Measurements from ENCODE around the gene ZBTB4.

Gene ZBTB4

DNA sequence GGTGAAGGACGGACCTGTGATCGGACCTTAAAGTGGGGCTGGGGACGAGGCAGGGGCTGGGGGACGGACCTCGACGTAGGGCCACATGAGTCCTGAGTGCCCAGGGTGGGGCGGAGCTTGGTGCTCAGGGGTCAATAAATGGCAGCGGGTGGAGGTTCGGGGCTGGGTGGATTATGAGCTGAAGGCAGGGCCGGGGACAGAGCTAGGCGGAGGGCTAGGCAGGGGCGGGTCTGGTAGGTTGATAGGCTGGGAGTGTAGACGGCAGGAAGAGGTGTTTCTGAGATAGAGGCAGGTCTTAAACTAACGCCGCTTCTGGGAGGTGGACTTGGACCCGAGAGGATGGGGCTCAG, 33.8 kb downstream of the ZBTB4 start:
- H3K9me3 ChIP-seq (ENCODE audit: insufficient read depth, low read depth, low read length): peaks cover 2% of the 10 kb centered on the region
- H2BK5ac ChIP-seq (ENCODE audit: low read depth, low read length, poor library complexity): no peak overlapping the region
- no peak overlapping the region for H2AK5ac ChIP-seq (ENCODE audit: low read length)
- H3K9ac ChIP-seq (ENCODE audit: low read length): no peak overlapping the region
- peak overlapping the region; percentile 54 for H3K4me3 ChIP-seq (ENCODE audit: low read depth, low read length)
- H2BK12ac ChIP-seq (ENCODE audit: low read length): no peak overlapping the region
- no peak overlapping the region for H3K18ac ChIP-seq (ENCODE audit: low read length)
- H3K79me1 ChIP-seq (ENCODE audit: low read length): peaks cover 4% of the 10 kb centered on the region
- H2AFZ ChIP-seq (ENCODE audit: insufficient read depth, low read length, poor library complexity): peak overlapping the region; percentile 57
- H3K4me1 ChIP-seq (ENCODE audit: control insufficient read depth in 1 of 2, insufficient read depth in 2 of 2, low read length in 2 of 2): peaks cover 3 to 9% of the 10 kb centered on the region in 2 experiments
- H3K27me3 ChIP-seq (ENCODE audit: insufficient read depth, low read length): no peaks in the 10 kb centered on the region
- no peak overlapping the region for H3K4ac ChIP-seq (ENCODE audit: low read depth, low read length)
- H4K91ac ChIP-seq (ENCODE audit: low read depth, low read length): peak overlapping the region; percentile 25
- no CpG with 5 or more reads among the region's 16 CpGs for WGBS (ENCODE audit: extremely low coverage, insufficient coverage, insufficient read length)
- H3K4me2 ChIP-seq (ENCODE audit: low read length): peak overlapping the region; percentile 63
- H3K79me2 ChIP-seq (ENCODE audit: control insufficient read depth, insufficient read depth, low read length, poor library complexity): no peaks in the 10 kb centered on the region
- peak overlapping the region; percentile 23 for H4K12ac ChIP-seq (ENCODE audit: low read depth, low read length)
- peak overlapping the region; percentile 67 for H4K8ac ChIP-seq (ENCODE audit: low read depth, low read length)
- H2BK120ac ChIP-seq (ENCODE audit: insufficient read depth, low read length, poor library complexity): peak overlapping the region; percentile 40
- H3K27ac ChIP-seq (ENCODE audit: low read depth, low read length): no peak overlapping the region
- no peaks in the 10 kb centered on the region for H3K36me3 ChIP-seq (ENCODE audit: control insufficient read depth in 1 of 2, insufficient read depth in 2 of 2, low read length in 2 of 2)
- no peak for DNase-seq
- H3K14ac ChIP-seq (ENCODE audit: low read length): peak overlapping the region; percentile 16
- H3K23ac ChIP-seq (ENCODE audit: low read length): no peak overlapping the region

DNA sequence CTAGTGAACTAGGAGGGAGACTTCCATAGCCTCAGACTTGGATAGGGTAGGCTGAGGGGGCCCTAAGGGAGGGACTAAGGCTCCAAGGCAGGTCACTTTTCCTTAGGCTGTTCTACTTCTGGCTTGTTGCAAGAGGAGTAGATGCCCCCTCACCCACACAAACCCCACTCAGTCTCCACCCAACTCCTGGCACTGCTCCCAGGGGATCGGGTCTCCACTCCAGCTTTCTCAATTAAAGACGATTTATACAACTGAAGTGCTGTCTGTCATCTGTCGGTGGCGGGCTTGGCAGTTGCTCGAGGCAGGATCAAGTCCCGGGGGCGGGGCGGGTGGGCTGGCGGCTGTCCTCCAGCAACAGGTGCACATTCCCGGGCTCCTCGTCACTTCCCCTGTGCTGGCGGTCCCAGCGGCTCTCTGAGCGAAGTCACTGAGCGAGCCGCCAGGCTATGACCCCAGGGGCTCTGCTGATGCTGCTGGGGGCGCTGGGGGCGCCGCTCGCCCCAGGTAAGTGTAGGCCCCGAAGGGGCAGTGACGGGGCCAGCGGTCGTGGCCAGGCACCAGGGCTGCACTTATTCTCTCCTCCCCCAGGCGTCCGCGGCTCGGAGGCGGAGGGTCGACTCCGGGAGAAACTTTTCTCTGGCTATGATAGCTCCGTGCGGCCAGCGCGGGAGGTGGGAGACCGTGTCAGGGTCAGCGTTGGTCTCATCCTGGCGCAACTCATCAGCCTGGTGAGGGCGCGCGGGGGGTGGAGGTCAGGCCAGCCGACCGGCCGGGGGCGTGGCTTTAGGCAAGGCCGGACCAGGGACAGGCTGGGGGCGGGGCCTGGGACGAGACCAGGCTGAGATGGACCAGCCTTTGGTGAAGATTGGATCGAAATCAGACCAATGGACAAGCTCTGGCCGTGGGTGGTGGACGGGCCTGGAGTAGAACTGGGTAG, 34.5 kb downstream of the ZBTB4 start, which contains the start of gene CHRNB1:
Gene CHRNB1, plus strand, starts transcription at position 380 of the 937 bp plus-strand sequence. Its CDS starts 67 bp downstream, at position 447.
- Histone ChIP-seq H3K27ac (ENCODE audit: low read depth, low read length) (peak within 1 kb of the TSS; percentile 62), H3K9ac (ENCODE audit: low read length) (no peak within 1 kb of the TSS), H3K4me2 (ENCODE audit: low read length) (peak within 1 kb of the TSS; percentile 63), H3K36me3 (ENCODE audit: control insufficient read depth in 1 of 2, insufficient read depth in 2 of 2, low read length in 2 of 2) (no peaks in the 10 kb centered on the region), H2BK12ac (ENCODE audit: low read length) (no peak within 1 kb of the TSS), H4K8ac (ENCODE audit: low read depth, low read length) (peak within 1 kb of the TSS; percentile 67), H3K79me1 (ENCODE audit: low read length) (peaks cover 9% of the 10 kb centered on the region), H3K14ac (ENCODE audit: low read length) (peak within 1 kb of the TSS; percentile 16), H3K23ac (ENCODE audit: low read length) (no peak within 1 kb of the TSS), H2BK120ac (ENCODE audit: insufficient read depth, low read length, poor library complexity) (peak within 1 kb of the TSS; percentile 40), H2AFZ (ENCODE audit: insufficient read depth, low read length, poor library complexity) (peak within 1 kb of the TSS; percentile 57), H4K12ac (ENCODE audit: low read depth, low read length) (peak within 1 kb of the TSS; percentile 23), H3K27me3 (ENCODE audit: insufficient read depth, low read length) (peaks cover under 1% of the 10 kb centered on the region), H3K4me3 (ENCODE audit: low read depth, low read length) (peak within 1 kb of the TSS; percentile 60), H3K18ac (ENCODE audit: low read length) (no peak within 1 kb of the TSS), H3K4ac (ENCODE audit: low read depth, low read length) (no peak within 1 kb of the TSS), H3K9me3 (ENCODE audit: insufficient read depth, low read depth, low read length) (peaks cover 2% of the 10 kb centered on the region), H2AK5ac (ENCODE audit: low read length) (no peak within 1 kb of the TSS), H2BK5ac (ENCODE audit: low read depth, low read length, poor library complexity) (no peak within 1 kb of the TSS), H4K91ac (ENCODE audit: low read depth, low read length) (peak within 1 kb of the TSS; percentile 52), H3K79me2 (ENCODE audit: control insufficient read depth, insufficient read depth, low read length, poor library complexity) (peaks cover 2% of the 10 kb centered on the region), H3K4me1 (ENCODE audit: control insufficient read depth in 1 of 2, insufficient read depth in 2 of 2, low read length in 2 of 2) (peaks cover 8 to 15% of the 10 kb centered on the region in 2 experiments)
- WGBS (ENCODE audit: extremely low coverage, insufficient coverage, insufficient read length): no CpG with 5 or more reads among the region's 51 CpGs
- peak; percentile 85 for DNase-seq

DNA sequence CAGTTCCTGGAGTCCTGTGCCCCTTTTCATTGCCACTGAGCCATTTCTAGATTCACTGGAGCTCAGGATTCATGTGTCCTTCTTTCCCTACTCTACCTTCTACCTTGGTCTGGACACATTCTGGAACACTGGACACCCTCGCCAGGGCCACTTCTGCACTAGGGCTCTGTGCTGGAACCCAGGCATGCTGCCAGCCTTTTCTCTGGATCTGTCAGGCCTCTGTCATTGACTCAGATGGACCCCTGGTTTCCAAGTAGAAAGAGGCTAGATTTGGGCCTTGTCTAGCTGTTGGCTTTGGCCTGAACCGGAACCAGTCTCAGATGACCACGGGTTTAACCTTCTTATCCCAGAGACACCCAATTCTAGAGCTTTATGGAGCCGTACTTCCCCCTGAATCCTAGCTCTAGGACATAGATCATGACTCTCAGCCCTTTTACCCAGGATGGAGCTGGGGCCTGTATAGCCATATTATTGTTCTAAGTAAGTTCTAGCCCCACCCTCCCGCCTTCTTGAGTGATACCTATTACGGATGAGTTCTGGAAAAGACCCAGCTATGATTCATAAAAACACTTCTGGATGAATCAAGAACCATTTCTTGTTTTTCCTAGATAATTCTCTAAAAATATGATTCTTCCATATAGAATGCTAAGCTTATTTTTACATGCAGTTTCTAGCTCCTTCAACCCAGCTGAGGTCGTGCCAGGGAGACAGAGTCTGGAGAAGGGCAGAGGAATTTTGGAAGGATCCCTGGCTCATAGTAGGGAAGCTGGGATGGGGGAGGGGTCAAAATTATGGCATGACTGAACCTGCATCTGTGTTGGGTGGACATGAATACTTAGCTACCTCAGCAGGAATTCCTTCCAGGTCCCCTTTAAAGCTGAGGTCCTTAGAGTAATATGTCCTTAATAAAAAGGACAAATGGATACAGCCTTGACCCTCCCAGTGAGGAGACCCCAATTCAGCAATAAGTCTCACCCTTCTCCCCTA, 35.6 kb downstream of the ZBTB4 start:
- no peak for DNase-seq
- Histone ChIP-seq H3K36me3 (ENCODE audit: control insufficient read depth in 1 of 2, insufficient read depth in 2 of 2, low read length in 2 of 2) (no peaks in the 10 kb centered on the region), H3K9me3 (ENCODE audit: insufficient read depth, low read depth, low read length) (peaks cover 2% of the 10 kb centered on the region), H4K12ac (ENCODE audit: low read depth, low read length) (no peak overlapping the region), H3K4me2 (ENCODE audit: low read length) (no peak overlapping the region), H3K79me2 (ENCODE audit: control insufficient read depth, insufficient read depth, low read length, poor library complexity) (peaks cover 2% of the 10 kb centered on the region), H3K27ac (ENCODE audit: low read depth, low read length) (no peak overlapping the region), H2BK12ac (ENCODE audit: low read length) (no peak overlapping the region), H3K4me3 (ENCODE audit: low read depth, low read length) (no peak overlapping the region), H3K4me1 (ENCODE audit: control insufficient read depth in 1 of 2, insufficient read depth in 2 of 2, low read length in 2 of 2) (peaks cover 8 to 18% of the 10 kb centered on the region in 2 experiments), H2BK5ac (ENCODE audit: low read depth, low read length, poor library complexity) (no peak overlapping the region), H2BK120ac (ENCODE audit: insufficient read depth, low read length, poor library complexity) (no peak overlapping the region), H2AFZ (ENCODE audit: insufficient read depth, low read length, poor library complexity) (no peak overlapping the region), H4K8ac (ENCODE audit: low read depth, low read length) (no peak overlapping the region), H3K27me3 (ENCODE audit: insufficient read depth, low read length) (peaks cover 11% of the 10 kb centered on the region), H2AK5ac (ENCODE audit: low read length) (peak overlapping the region; percentile 19), H3K18ac (ENCODE audit: low read length) (no peak overlapping the region), H3K23ac (ENCODE audit: low read length) (no peak overlapping the region), H3K14ac (ENCODE audit: low read length) (no peak overlapping the region), H3K9ac (ENCODE audit: low read length) (no peak overlapping the region), H3K79me1 (ENCODE audit: low read length) (peaks cover 9% of the 10 kb centered on the region), H3K4ac (ENCODE audit: low read depth, low read length) (no peak overlapping the region), H4K91ac (ENCODE audit: low read depth, low read length) (peak overlapping the region; percentile 16)
- no CpG with 5 or more reads among the region's 7 CpGs for WGBS (ENCODE audit: extremely low coverage, insufficient coverage, insufficient read length)

DNA sequence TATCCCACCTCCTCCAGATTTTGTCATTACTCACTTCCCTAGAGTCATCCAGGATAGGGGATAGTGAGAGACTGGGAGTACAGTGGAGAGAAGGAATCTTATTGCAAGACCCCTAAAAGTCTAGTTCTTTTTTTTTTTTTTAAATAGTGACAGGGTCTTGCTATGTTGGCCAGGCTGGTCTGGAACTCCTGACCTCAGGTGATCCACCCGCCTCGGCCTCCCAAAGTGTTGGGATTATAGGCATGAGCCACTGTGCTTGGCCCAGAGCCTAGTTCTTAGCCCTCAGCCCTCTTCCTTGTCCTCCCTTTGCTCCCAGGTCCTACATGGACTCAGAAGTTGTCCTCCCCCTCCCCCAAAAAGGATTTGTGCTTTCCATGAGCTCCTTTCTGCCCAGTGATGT, 37.3 kb downstream of the ZBTB4 start:
- no peak overlapping the region for H2BK120ac ChIP-seq (ENCODE audit: insufficient read depth, low read length, poor library complexity)
- no peak overlapping the region for H3K4me2 ChIP-seq (ENCODE audit: low read length)
- WGBS (ENCODE audit: extremely low coverage, insufficient coverage, insufficient read length): no CpG with 5 or more reads among the region's 2 CpGs
- H4K8ac ChIP-seq (ENCODE audit: low read depth, low read length): no peak overlapping the region
- no peaks in the 10 kb centered on the region for H3K36me3 ChIP-seq (ENCODE audit: control insufficient read depth in 1 of 2, insufficient read depth in 2 of 2, low read length in 2 of 2)
- no peak for DNase-seq
- no peak overlapping the region for H3K4ac ChIP-seq (ENCODE audit: low read depth, low read length)
- H3K4me1 ChIP-seq (ENCODE audit: control insufficient read depth in 1 of 2, insufficient read depth in 2 of 2, low read length in 2 of 2): peaks cover 17 to 31% of the 10 kb centered on the region in 2 experiments
- H3K23ac ChIP-seq (ENCODE audit: low read length): no peak overlapping the region
- H3K9me3 ChIP-seq (ENCODE audit: insufficient read depth, low read depth, low read length): no peaks in the 10 kb centered on the region
- H2AK5ac ChIP-seq (ENCODE audit: low read length): no peak overlapping the region
- no peak overlapping the region for H2BK5ac ChIP-seq (ENCODE audit: low read depth, low read length, poor library complexity)
- no peak overlapping the region for H2BK12ac ChIP-seq (ENCODE audit: low read length)
- H3K9ac ChIP-seq (ENCODE audit: low read length): no peak overlapping the region
- no peak overlapping the region for H2AFZ ChIP-seq (ENCODE audit: insufficient read depth, low read length, poor library complexity)
- H3K14ac ChIP-seq (ENCODE audit: low read length): no peak overlapping the region
- H4K91ac ChIP-seq (ENCODE audit: low read depth, low read length): no peak overlapping the region
- H3K27ac ChIP-seq (ENCODE audit: low read depth, low read length): no peak overlapping the region
- no peak overlapping the region for H3K18ac ChIP-seq (ENCODE audit: low read length)
- no peak overlapping the region for H4K12ac ChIP-seq (ENCODE audit: low read depth, low read length)
- H3K4me3 ChIP-seq (ENCODE audit: low read depth, low read length): no peak overlapping the region
- H3K79me2 ChIP-seq (ENCODE audit: control insufficient read depth, insufficient read depth, low read length, poor library complexity): peaks cover 2% of the 10 kb centered on the region
- peaks cover 9% of the 10 kb centered on the region for H3K79me1 ChIP-seq (ENCODE audit: low read length)
- H3K27me3 ChIP-seq (ENCODE audit: insufficient read depth, low read length): peaks cover 18% of the 10 kb centered on the region

Data from trophoblast cell (in vitro differentiated cells and primary cell).